Gastroesophageal sphincter (tissue), 3 donors: Measurements from ENCODE around the gene IL6ST.

ENCODE experiments used
- CTCF ChIP-seq, 4 experiments: fragments of 200-600 bp in 2 of 4; fragments of 450-650 bp in 2 of 4; sonication (generic) in 1 of 4; IDR thresholded peaks; one replicate each; pipeline ENCODE4 v1.5.1; 2017 to 2019; ENCODE audit warnings: antibody characterized with exemption in 4 of 4, mild to moderate bottlenecking in 2 of 4, moderate library complexity in 2 of 4
- EP300 ChIP-seq: sonication (generic); formaldehyde crosslinking; IDR thresholded peaks from one replicate; pipeline ENCODE4 v1.6.1; 2017; ENCODE audit warnings: antibody characterized with exemption, mild to moderate bottlenecking
- POLR2A ChIP-seq, 2 donors: fragments of 450-650 bp; IDR thresholded peaks; one replicate each; pipeline ENCODE4 v1.6.1; 2017; ENCODE audit warnings: antibody characterized with exemption in 2 of 2, mild to moderate bottlenecking in 2 of 2, moderate library complexity in 1 of 2
- POLR2AphosphoS5 ChIP-seq: sonication (generic); formaldehyde crosslinking; IDR thresholded peaks from one replicate; pipeline ENCODE4 v1.6.1; 2017; ENCODE audit warnings: antibody characterized with exemption

GRCh38 chr5:55960779-55961178, 34.0 kb downstream of the IL6ST start:
- no peak for TF ChIP-seq CTCF (IDR thresholded peaks at IDR 0.05)
- no peak for TF ChIP-seq POLR2A (IDR thresholded peaks at IDR 0.05)
- TF ChIP-seq EP300: no peak
- no peak for TF ChIP-seq POLR2AphosphoS5
